ENCODE measurements around the gene VEGFA.

The VEGFA gene

GRCh38 chr6:43776799-43777776 lies 7.1 kb downstream of the VEGFA start:
- TF ChIP-seq ZC3H10 (CRISPR knock-in tag; IDR thresholded peaks at IDR 0.05), result no peak
- TF ChIP-seq TOX (CRISPR knock-in tag; IDR thresholded peaks at IDR 0.05; ENCODE audit: borderline replicate concordance), result no peak
- no peak for TF ChIP-seq ZFP3 (CRISPR knock-in tag; IDR thresholded peaks at IDR 0.05)
- no peak for TF ChIP-seq ZFP30 (CRISPR knock-in tag; IDR thresholded peaks at IDR 0.05)
- TF ChIP-seq ZNF8 (CRISPR knock-in tag; IDR thresholded peaks at IDR 0.05), result no peak
- TF ChIP-seq ISL1 (CRISPR knock-in tag; IDR thresholded peaks at IDR 0.05), result no peak
- TF ChIP-seq PPARA (CRISPR knock-in tag; IDR thresholded peaks at IDR 0.05; ENCODE audit: borderline replicate concordance), result no peak
- TF ChIP-seq ZNF565 (CRISPR knock-in tag; conservative IDR thresholded peaks at IDR 0.05; ENCODE audit: low read depth), result no peak
- TF ChIP-seq TSHZ2 (CRISPR knock-in tag; IDR thresholded peaks at IDR 0.05), result no peak
- TF ChIP-seq CSDC2 (CRISPR knock-in tag; IDR thresholded peaks at IDR 0.05), result no peak
- no peak for TF ChIP-seq RARB (CRISPR knock-in tag; IDR thresholded peaks at IDR 0.05)
- no peak for TF ChIP-seq GLIS3 (CRISPR knock-in tag; IDR thresholded peaks at IDR 0.05)
- no peak for TF ChIP-seq TCF4 (CRISPR knock-in tag; IDR thresholded peaks at IDR 0.05; ENCODE audit: borderline replicate concordance)
- no peak for TF ChIP-seq ZNF70 (CRISPR knock-in tag; IDR thresholded peaks at IDR 0.05)
- no peak for TF ChIP-seq PATZ1 (CRISPR knock-in tag; IDR thresholded peaks at IDR 0.05; ENCODE audit: borderline replicate concordance)
- no peak for TF ChIP-seq ARNTL (CRISPR knock-in tag; IDR thresholded peaks at IDR 0.05; ENCODE audit: borderline replicate concordance, low read depth)
- no peak for TF ChIP-seq SNAI2 (CRISPR knock-in tag; IDR thresholded peaks at IDR 0.05)
- no peak for TF ChIP-seq OSR1 (CRISPR knock-in tag; IDR thresholded peaks at IDR 0.05)
- TF ChIP-seq POU6F1 (CRISPR knock-in tag; IDR thresholded peaks at IDR 0.05; ENCODE audit: borderline replicate concordance, low read depth), result no peak
- ATAC-seq, result no peak

GRCh38 chr6:43778131-43778855 lies 8.3 kb downstream of the VEGFA start:
- ATAC-seq, result no peak
- TF ChIP-seq TCF4 (CRISPR knock-in tag; IDR thresholded peaks at IDR 0.05; ENCODE audit: borderline replicate concordance), result no peak
- no peak for TF ChIP-seq ZC3H10 (CRISPR knock-in tag; IDR thresholded peaks at IDR 0.05)
- no peak for TF ChIP-seq ARNTL (CRISPR knock-in tag; IDR thresholded peaks at IDR 0.05; ENCODE audit: borderline replicate concordance, low read depth)
- no peak for TF ChIP-seq ISL1 (CRISPR knock-in tag; IDR thresholded peaks at IDR 0.05)
- TF ChIP-seq CREB5 (CRISPR knock-in tag; IDR thresholded peaks at IDR 0.05; ENCODE audit: low read depth), result no peak
- no peak for TF ChIP-seq GLIS3 (CRISPR knock-in tag; IDR thresholded peaks at IDR 0.05)
- no peak for TF ChIP-seq OSR1 (CRISPR knock-in tag; IDR thresholded peaks at IDR 0.05)
- TF ChIP-seq POU6F1 (CRISPR knock-in tag; IDR thresholded peaks at IDR 0.05; ENCODE audit: borderline replicate concordance, low read depth), result no peak
- no peak for TF ChIP-seq PPARA (CRISPR knock-in tag; IDR thresholded peaks at IDR 0.05; ENCODE audit: borderline replicate concordance)
- TF ChIP-seq ESRRG (CRISPR knock-in tag; IDR thresholded peaks at IDR 0.05), result no peak
- TF ChIP-seq ZNF8 (CRISPR knock-in tag; IDR thresholded peaks at IDR 0.05), result no peak
- TF ChIP-seq ZNF70 (CRISPR knock-in tag; IDR thresholded peaks at IDR 0.05), result no peak
- no peak for TF ChIP-seq RARB (CRISPR knock-in tag; IDR thresholded peaks at IDR 0.05)
- no peak for TF ChIP-seq CSRNP3 (CRISPR knock-in tag; IDR thresholded peaks at IDR 0.05)
- no peak for TF ChIP-seq TSHZ2 (CRISPR knock-in tag; IDR thresholded peaks at IDR 0.05)
- TF ChIP-seq ZFP30 (CRISPR knock-in tag; IDR thresholded peaks at IDR 0.05), result no peak
- TF ChIP-seq SNAI2 (CRISPR knock-in tag; IDR thresholded peaks at IDR 0.05), result no peak

Measured in SK-N-SH treated with all-trans-retinoic acid at 6 μM for 48 hours (cell line).